Neural cell (in vitro differentiated cells): ENCODE data around the gene FRZB.

ENCODE experiments used
- EZH2 ChIP-seq: fragments of 200-600, 300-800 bp; shearing (Covaris generic), sonication (generic); IDR thresholded peaks from 2 replicates; pipeline ENCODE4 v1.6.1; 2014; ENCODE audit warnings: antibody characterized with exemption, low read length, borderline replicate concordance, mild to moderate bottlenecking; ENCODE audit not compliant: insufficient read depth, poor library complexity, severe bottlenecking
- MXI1 ChIP-seq: fragments of 450-650 bp; conservative IDR thresholded peaks from 2 replicates; pipeline ENCODE4 v1.6.1; 2014; ENCODE audit warnings: antibody characterized with exemption, mild to moderate bottlenecking; ENCODE audit not compliant: poor library complexity, severe bottlenecking
- POLR2AphosphoS5 ChIP-seq: IDR thresholded peaks from 2 replicates; pipeline ENCODE4 v1.6.1; 2012
- TF ChIP-seq, protein P1 (sequence below): fragments of 450-650 bp; IDR thresholded peaks from 2 replicates; pipeline ENCODE4 v1.5.1; 2014; ENCODE audit warnings: antibody characterized with exemption, mild to moderate bottlenecking, moderate library complexity; ENCODE audit not compliant: poor library complexity, severe bottlenecking

DNA sequence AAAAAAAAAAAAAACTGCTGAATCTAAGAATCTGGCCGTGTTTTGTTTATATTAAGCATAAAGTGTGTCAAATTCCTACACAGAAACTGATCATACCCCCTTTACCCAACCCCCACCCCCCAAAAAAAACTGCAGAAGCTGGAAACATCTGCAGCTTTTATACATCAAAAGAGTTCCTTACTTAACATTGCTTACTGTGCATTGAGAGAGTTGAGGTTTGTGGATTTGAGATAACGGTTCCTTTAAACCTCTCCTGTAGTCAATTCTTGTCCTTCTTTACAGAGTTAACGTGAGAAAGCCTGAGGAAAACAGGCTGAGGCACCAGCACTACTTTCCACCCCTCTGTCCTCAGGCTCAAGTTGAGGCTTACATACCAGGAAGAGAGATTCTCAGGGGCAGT is 34.5 kb downstream of the FRZB start:
- TF ChIP-seq, protein P1, sequence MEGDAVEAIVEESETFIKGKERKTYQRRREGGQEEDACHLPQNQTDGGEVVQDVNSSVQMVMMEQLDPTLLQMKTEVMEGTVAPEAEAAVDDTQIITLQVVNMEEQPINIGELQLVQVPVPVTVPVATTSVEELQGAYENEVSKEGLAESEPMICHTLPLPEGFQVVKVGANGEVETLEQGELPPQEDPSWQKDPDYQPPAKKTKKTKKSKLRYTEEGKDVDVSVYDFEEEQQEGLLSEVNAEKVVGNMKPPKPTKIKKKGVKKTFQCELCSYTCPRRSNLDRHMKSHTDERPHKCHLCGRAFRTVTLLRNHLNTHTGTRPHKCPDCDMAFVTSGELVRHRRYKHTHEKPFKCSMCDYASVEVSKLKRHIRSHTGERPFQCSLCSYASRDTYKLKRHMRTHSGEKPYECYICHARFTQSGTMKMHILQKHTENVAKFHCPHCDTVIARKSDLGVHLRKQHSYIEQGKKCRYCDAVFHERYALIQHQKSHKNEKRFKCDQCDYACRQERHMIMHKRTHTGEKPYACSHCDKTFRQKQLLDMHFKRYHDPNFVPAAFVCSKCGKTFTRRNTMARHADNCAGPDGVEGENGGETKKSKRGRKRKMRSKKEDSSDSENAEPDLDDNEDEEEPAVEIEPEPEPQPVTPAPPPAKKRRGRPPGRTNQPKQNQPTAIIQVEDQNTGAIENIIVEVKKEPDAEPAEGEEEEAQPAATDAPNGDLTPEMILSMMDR, result no peak
- TF ChIP-seq EZH2 (no peak), POLR2AphosphoS5 (no peak), MXI1 (no peak)
